Endodermal cell (in vitro differentiated cells): ENCODE data around the gene NETO1. TPM values are rescaled to one million over a fixed set of nuclear protein-coding genes. Genes with fewer than 3 reads are reported as not detected.

Experiments used
- DNase-seq: peaks from one replicate; pipeline ENCODE4 v3.0.0-alpha.2; 2017
- H3K27ac ChIP-seq: 2 replicates; pipeline ENCODE4 v1.5.1; 2013; ENCODE audit warnings: mild to moderate bottlenecking, low read depth, low read length, moderate library complexity
- H3K27me3 ChIP-seq: 2 replicates; pipeline ENCODE4 v1.6.1; 2013; ENCODE audit warnings: mild to moderate bottlenecking, low read length, moderate library complexity; ENCODE audit not compliant: insufficient read depth, control insufficient read depth, poor library complexity, severe bottlenecking
- H3K36me3 ChIP-seq: 2 replicates; pipeline ENCODE4 v1.7.0; 2013; ENCODE audit warnings: mild to moderate bottlenecking, low read length, moderate library complexity; ENCODE audit not compliant: control insufficient read depth, insufficient read depth
- H3K4me1 ChIP-seq: one replicate; pipeline ENCODE4 v1.7.0; 2013; ENCODE audit warnings: low read length; ENCODE audit not compliant: control insufficient read depth, insufficient read depth
- H3K4me3 ChIP-seq: 2 replicates; pipeline ENCODE4 v1.5.1; 2013; ENCODE audit warnings: mild to moderate bottlenecking, low read length, moderate library complexity
- H3K9ac ChIP-seq: 2 replicates; pipeline ENCODE4 v1.6.1; 2013; ENCODE audit warnings: mild to moderate bottlenecking, low read length, moderate library complexity; ENCODE audit not compliant: poor library complexity, severe bottlenecking; ENCODE audit errors: extremely low read depth
- H3K9me3 ChIP-seq: 2 replicates; pipeline ENCODE4 v1.6.1; 2013; ENCODE audit warnings: mild to moderate bottlenecking, low read length, moderate library complexity; ENCODE audit not compliant: control insufficient read depth
- H3K27ac Mint-ChIP-seq: 2 replicates; pipeline ENCODE4 v1.8.0; 2020; ENCODE audit warnings: mixed read lengths
- H3K27me3 Mint-ChIP-seq: 2 replicates; pipeline ENCODE4 v1.8.0; 2021; ENCODE audit warnings: mild to moderate bottlenecking, mixed read lengths; ENCODE audit not compliant: insufficient read depth
- H3K36me3 Mint-ChIP-seq: 2 replicates; pipeline ENCODE4 v1.8.0; 2020; ENCODE audit warnings: low read depth, mixed read lengths
- H3K4me1 Mint-ChIP-seq: 2 replicates; pipeline ENCODE4 v1.8.0; 2020; ENCODE audit warnings: mixed read lengths
- H3K4me3 Mint-ChIP-seq: 2 replicates; pipeline ENCODE4 v1.8.0; 2020; ENCODE audit warnings: mild to moderate bottlenecking, moderate library complexity, mixed read lengths
- H3K9me3 Mint-ChIP-seq: 2 replicates; pipeline ENCODE4 v1.8.0; 2020; ENCODE audit warnings: mild to moderate bottlenecking, mixed read lengths
- CTCF ChIP-seq: fragments of 200-600 bp; sonication (generic); conservative IDR thresholded peaks from 2 replicates; pipeline ENCODE4 v1.5.0; 2021; ENCODE audit warnings: antibody characterized with exemption, mild to moderate bottlenecking
- WGBS, 2 experiments: methylation state at CpG; one replicate each; pipeline versions ENCODE4 v1.1.5 to v1.1.7; 2013; ENCODE audit warnings: missing lambda C conversion rate in 2 of 2, mixed read lengths in 1 of 2; ENCODE audit not compliant: insufficient coverage in 1 of 2, insufficient read length in 1 of 2; 5-methylcytosine and 5-hydroxymethylcytosine counted together
- total RNA-seq, 2 donors: library from RNA; stranded (reverse); fragmentation: NEBNext Ultra II Directional in 1 of 2; extraction: Animal tissue kit (Norgen Biotek cat#: 25700) in 1 of 2; gene quantifications; 2 replicates in 1 of 2; 3 replicates in 1 of 2; pipeline ENCODE4 v1.2.1, GENCODE V29; 2021

Gene NETO1
- total RNA-seq, 2 donors from 2014 or later, result 4.2 to 6.5 TPM

- H3K4me1 Mint-ChIP-seq, result no peaks in the 10 kb centered on the region
- WGBS, 2 experiments, result 93% methylated on average over 3 to 6 of the region's 6 CpGs
Observed at GRCh38 chr18:72727776-72728175, 140.0 kb downstream of the NETO1 start.

GRCh38 chr18:72727038-72727655, 140.6 kb downstream of the NETO1 start:
- Mint-ChIP-seq H3K36me3 (no peaks in the 10 kb centered on the region), H3K27me3 (no peaks in the 10 kb centered on the region), H3K4me1 (no peaks in the 10 kb centered on the region), H3K4me3 (no peak overlapping the region), H3K9me3 (peaks cover 2% of the 10 kb centered on the region), H3K27ac (no peak overlapping the region)
- peaks cover 4% of the 10 kb centered on the region for H3K9me3 ChIP-seq
- no peak overlapping the region for H3K27ac ChIP-seq
- H3K27me3 ChIP-seq, result no peaks in the 10 kb centered on the region
- H3K4me1 ChIP-seq, result no peaks in the 10 kb centered on the region
- DNase-seq, result no peak
- TF ChIP-seq CTCF, result no peak
- whole genome bisulfite sequencing, 2 experiments, result 90 to 100% methylated on average over 1 to 5 of the region's 5 CpGs
- H3K9ac ChIP-seq, result no peak overlapping the region
- no peaks in the 10 kb centered on the region for H3K36me3 ChIP-seq
- H3K4me3 ChIP-seq, result no peak overlapping the region

More at GRCh38 chr18:72727776-72728175, 140.0 kb downstream of the NETO1 start:
- Mint-ChIP-seq H3K4me3 (no peak overlapping the region), H3K27ac (no peak overlapping the region), H3K9me3 (peaks cover 2% of the 10 kb centered on the region), H3K36me3 (no peaks in the 10 kb centered on the region), H3K27me3 (no peaks in the 10 kb centered on the region)
- no peak for DNase-seq
- no peak overlapping the region for H3K4me3 ChIP-seq
- H3K27me3 ChIP-seq, result no peaks in the 10 kb centered on the region
- no peak for TF ChIP-seq CTCF
- H3K27ac ChIP-seq, result no peak overlapping the region
- H3K4me1 ChIP-seq, result no peaks in the 10 kb centered on the region
- no peaks in the 10 kb centered on the region for H3K36me3 ChIP-seq
- no peak overlapping the region for H3K9ac ChIP-seq
- H3K9me3 ChIP-seq, result peaks cover 4% of the 10 kb centered on the region

- no peaks in the 10 kb centered on the region for H3K27me3 ChIP-seq
- H3K27ac ChIP-seq, result no peak overlapping the region
- 96% methylated on average over 3 to 4 of the region's 4 CpGs for WGBS, 2 experiments
- H3K27me3 Mint-ChIP-seq, result peaks cover 2% of the 10 kb centered on the region
- H3K36me3 ChIP-seq, result no peaks in the 10 kb centered on the region
- no peaks in the 10 kb centered on the region for H3K4me1 Mint-ChIP-seq
- peaks cover 4% of the 10 kb centered on the region for H3K9me3 ChIP-seq
- H3K9ac ChIP-seq, result no peak overlapping the region
- H3K27ac Mint-ChIP-seq, result no peak overlapping the region
- no peaks in the 10 kb centered on the region for H3K4me1 ChIP-seq
- H3K9me3 Mint-ChIP-seq, result peaks cover 2% of the 10 kb centered on the region
- no peak for TF ChIP-seq CTCF
- H3K4me3 ChIP-seq, result no peak overlapping the region
- no peaks in the 10 kb centered on the region for H3K36me3 Mint-ChIP-seq
- H3K4me3 Mint-ChIP-seq, result no peak overlapping the region
- DNase-seq, result no peak
Observed at GRCh38 chr18:72726201-72726600, 141.6 kb downstream of the NETO1 start.
